GM23248 (cell line): Measurements from ENCODE around the gene GPR137B.

Experiments used
- EZH2 ChIP-seq: fragments of 200-600 bp; sonication (generic); IDR thresholded peaks from 2 replicates; pipeline ENCODE4 v1.6.1; 2018; ENCODE audit warnings: antibody characterized with exemption, mild to moderate bottlenecking; ENCODE audit not compliant: insufficient read depth, poor library complexity, severe bottlenecking
- EZH2phosphoT487 ChIP-seq: fragments of 200-600 bp; sonication (generic); IDR thresholded peaks from 2 replicates; pipeline ENCODE4 v1.6.1; 2018; ENCODE audit warnings: antibody characterized with exemption, moderate library complexity, mild to moderate bottlenecking, low read depth; ENCODE audit not compliant: insufficient read depth

- no peak for TF ChIP-seq EZH2phosphoT487
- TF ChIP-seq EZH2: no peak
Measured at GRCh38 chr1:236209185-236209584, 66.8 kb downstream of the GPR137B start.
